ENCODE results near the gene SDK1.

Gene SDK1

DNA sequence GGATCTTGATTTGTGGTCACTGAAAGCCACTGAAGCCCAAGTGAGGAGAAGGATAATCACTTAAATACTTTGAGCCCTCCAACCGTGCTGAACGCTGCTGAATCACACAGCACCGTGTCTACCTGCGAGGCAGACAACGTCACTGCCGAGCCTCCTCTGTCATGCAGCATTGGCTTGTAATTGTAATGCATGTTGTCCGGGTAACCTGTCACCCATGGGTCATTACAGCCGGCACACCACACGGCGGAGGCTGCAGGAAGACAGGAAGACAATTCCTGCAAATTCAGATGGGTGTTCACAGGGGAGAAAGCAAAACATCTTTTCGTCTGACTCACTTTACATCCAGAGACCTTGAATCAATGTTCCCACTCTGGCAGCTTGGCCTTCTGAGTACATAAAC is 835.0 kb downstream of the SDK1 start:
- Histone ChIP-seq H3K9me3 (ENCODE audit: control insufficient read depth, insufficient read depth, low read depth, low read length) (no peaks in the 10 kb centered on the region), H3K27ac (ENCODE audit: extremely low read depth, low read depth, low read length) (no peak overlapping the region), H3K4me3 (ENCODE audit: low read depth, low read length) (no peak overlapping the region), H3K36me3 (ENCODE audit: control insufficient read depth in 2 of 2, insufficient read depth in 1 of 2, low read length in 2 of 2) (no peaks in the 10 kb centered on the region; a peak in 1 of 3 replicates), H3K4me1 (ENCODE audit: control insufficient read depth, insufficient read depth, low read length) (no peaks in the 10 kb centered on the region)
- ChIA-PET POLR2A (no interaction called here), CTCF (no interaction called here)
- TF ChIP-seq, protein P1, sequence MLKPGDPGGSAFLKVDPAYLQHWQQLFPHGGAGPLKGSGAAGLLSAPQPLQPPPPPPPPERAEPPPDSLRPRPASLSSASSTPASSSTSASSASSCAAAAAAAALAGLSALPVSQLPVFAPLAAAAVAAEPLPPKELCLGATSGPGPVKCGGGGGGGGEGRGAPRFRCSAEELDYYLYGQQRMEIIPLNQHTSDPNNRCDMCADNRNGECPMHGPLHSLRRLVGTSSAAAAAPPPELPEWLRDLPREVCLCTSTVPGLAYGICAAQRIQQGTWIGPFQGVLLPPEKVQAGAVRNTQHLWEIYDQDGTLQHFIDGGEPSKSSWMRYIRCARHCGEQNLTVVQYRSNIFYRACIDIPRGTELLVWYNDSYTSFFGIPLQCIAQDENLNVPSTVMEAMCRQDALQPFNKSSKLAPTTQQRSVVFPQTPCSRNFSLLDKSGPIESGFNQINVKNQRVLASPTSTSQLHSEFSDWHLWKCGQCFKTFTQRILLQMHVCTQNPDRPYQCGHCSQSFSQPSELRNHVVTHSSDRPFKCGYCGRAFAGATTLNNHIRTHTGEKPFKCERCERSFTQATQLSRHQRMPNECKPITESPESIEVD (tag by site-specific recombination; IDR thresholded peaks at IDR 0.05), result no peak
- TF ChIP-seq ZNF704 (tag by site-specific recombination; IDR thresholded peaks at IDR 0.05) (no peak), ZNF660 (tag by site-specific recombination; IDR thresholded peaks at IDR 0.05) (no peak), GLI4 (tag by site-specific recombination; IDR thresholded peaks at IDR 0.05) (no peak), ZBTB10 (tag by site-specific recombination; IDR thresholded peaks at IDR 0.05) (no peak), ZNF174 (tag by site-specific recombination; IDR thresholded peaks at IDR 0.05) (no peak), ZNF747 (tag by site-specific recombination; IDR thresholded peaks at IDR 0.05) (no peak), ZBTB1 (tag by site-specific recombination; IDR thresholded peaks at IDR 0.05) (no peak), OSR2 (tag by site-specific recombination; IDR thresholded peaks at IDR 0.05) (no peak), OVOL3 (tag by site-specific recombination; IDR thresholded peaks at IDR 0.05) (no peak), ZNF2 (tag by site-specific recombination; IDR thresholded peaks at IDR 0.05) (no peak), ZNF214 (tag by site-specific recombination; IDR thresholded peaks at IDR 0.05; ENCODE audit: borderline replicate concordance) (no peak), ZNF239 (tag by site-specific recombination; IDR thresholded peaks at IDR 0.05) (no peak), ZNF10 (tag by site-specific recombination; IDR thresholded peaks at IDR 0.05) (no peak), ZNF785 (tag by site-specific recombination; IDR thresholded peaks at IDR 0.05) (no peak), ZNF391 (tag by site-specific recombination; IDR thresholded peaks at IDR 0.05; ENCODE audit: borderline replicate concordance, low read depth) (no peak), ZNF404 (tag by site-specific recombination; IDR thresholded peaks at IDR 0.05) (no peak), ZNF768 (tag by site-specific recombination; IDR thresholded peaks at IDR 0.05) (no peak), ZBTB20 (tag by site-specific recombination; IDR thresholded peaks at IDR 0.05) (no peak)
- TF ChIP-seq, protein P2, sequence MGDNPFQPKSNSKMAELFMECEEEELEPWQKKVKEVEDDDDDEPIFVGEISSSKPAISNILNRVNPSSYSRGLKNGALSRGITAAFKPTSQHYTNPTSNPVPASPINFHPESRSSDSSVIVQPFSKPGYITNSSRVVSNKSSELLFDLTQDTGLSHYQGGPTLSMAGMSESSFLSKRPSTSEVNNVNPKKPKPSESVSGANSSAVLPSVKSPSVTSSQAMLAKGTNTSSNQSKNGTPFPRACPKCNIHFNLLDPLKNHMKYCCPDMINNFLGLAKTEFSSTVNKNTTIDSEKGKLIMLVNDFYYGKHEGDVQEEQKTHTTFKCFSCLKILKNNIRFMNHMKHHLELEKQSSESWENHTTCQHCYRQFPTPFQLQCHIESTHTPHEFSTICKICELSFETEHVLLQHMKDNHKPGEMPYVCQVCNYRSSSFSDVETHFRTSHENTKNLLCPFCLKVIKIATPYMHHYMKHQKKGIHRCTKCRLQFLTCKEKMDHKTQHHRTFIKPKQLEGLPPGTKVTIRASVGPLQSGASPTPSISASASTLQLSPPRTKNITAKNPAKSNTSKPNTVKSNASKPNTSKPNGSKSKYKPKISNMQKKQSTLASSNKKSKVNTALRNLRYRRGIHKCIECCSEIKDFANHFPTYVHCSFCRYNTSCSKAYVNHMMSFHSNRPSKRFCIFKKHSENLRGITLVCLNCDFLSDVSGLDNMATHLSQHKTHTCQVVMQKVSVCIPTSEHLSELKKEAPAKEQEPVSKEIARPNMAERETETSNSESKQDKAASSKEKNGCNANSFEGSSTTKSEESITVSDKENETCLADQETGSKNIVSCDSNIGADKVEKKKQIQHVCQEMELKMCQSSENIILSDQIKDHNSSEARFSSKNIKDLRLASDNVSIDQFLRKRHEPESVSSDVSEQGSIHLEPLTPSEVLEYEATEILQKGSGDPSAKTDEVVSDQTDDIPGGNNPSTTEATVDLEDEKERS (tag by site-specific recombination; IDR thresholded peaks at IDR 0.05), result no peak

All from HEK293 (cell line).